ENCODE data around the gene RBM28.

DNA sequence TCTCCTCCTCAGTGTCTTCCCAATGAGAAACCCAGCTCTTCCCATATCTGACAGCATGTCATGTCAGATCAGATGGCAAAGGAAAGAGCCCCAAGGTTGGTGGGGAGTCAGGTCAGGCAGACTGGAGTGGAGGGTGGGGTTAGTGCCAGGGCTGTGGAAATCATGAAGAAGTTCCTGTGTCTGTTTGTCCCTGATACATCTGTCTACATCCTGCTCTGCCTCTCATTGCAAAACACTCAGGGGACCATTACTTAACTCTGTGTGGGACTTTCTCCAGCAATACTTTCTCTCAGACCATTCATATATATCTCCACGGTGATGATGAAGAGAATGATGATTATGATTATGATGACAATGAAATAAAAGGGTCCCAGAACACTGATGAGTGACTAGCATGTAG is 14.5 kb upstream of the RBM28 start:
- TF ChIP-seq, protein P1, sequence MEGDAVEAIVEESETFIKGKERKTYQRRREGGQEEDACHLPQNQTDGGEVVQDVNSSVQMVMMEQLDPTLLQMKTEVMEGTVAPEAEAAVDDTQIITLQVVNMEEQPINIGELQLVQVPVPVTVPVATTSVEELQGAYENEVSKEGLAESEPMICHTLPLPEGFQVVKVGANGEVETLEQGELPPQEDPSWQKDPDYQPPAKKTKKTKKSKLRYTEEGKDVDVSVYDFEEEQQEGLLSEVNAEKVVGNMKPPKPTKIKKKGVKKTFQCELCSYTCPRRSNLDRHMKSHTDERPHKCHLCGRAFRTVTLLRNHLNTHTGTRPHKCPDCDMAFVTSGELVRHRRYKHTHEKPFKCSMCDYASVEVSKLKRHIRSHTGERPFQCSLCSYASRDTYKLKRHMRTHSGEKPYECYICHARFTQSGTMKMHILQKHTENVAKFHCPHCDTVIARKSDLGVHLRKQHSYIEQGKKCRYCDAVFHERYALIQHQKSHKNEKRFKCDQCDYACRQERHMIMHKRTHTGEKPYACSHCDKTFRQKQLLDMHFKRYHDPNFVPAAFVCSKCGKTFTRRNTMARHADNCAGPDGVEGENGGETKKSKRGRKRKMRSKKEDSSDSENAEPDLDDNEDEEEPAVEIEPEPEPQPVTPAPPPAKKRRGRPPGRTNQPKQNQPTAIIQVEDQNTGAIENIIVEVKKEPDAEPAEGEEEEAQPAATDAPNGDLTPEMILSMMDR (tag by site-specific recombination; IDR thresholded peaks at IDR 0.05), result no peak
- no peak for TF ChIP-seq HOXA7 (CRISPR knock-in tag; IDR thresholded peaks at IDR 0.05; ENCODE audit: borderline replicate concordance)
- no peak for TF ChIP-seq ZNF211 (tag by site-specific recombination; IDR thresholded peaks at IDR 0.05; ENCODE audit: low read depth)

Data from HEK293 (cell line).